ENCODE measurements around the gene SMOC2. TPM values are rescaled to one million over a fixed set of nuclear protein-coding genes. Genes with fewer than 3 reads are reported as not detected.

Gene SMOC2
- total RNA-seq, 1 experiment from 2014 or later, result 2.1 TPM

GRCh38 chr6:168420084-168420483 is 20.9 kb upstream of the SMOC2 start:
- no peaks in the 10 kb centered on the region for H3K23me2 ChIP-seq (ENCODE audit: insufficient read length, low read depth, low read length, poor library complexity, severe bottlenecking)
- WGBS (ENCODE audit: extremely low coverage, insufficient read length, low lambda C conversion rate), result no CpG with 5 or more reads among the region's 9 CpGs
- Mint-ChIP-seq H3K27me3 (ENCODE audit: low read depth) (peaks cover 4% of the 10 kb centered on the region), H3K9me3 (no peaks in the 10 kb centered on the region), H3K27ac (no peak overlapping the region), H3K4me3 (no peak overlapping the region), H3K4me1 (peaks cover 7 to 17% of the 10 kb centered on the region in 2 experiments), H3K36me3 (ENCODE audit: insufficient read depth in 1 of 3, low read depth in 3 of 3) (no peaks in the 10 kb centered on the region)
- H3K14ac ChIP-seq (ENCODE audit: insufficient read depth, low read length), result no peak overlapping the region
- no peak overlapping the region for H4K5ac ChIP-seq (ENCODE audit: insufficient read length, low read depth, low read length)
- no peak overlapping the region for H2AFZ ChIP-seq (ENCODE audit: low read length)
- H3K4me2 ChIP-seq (ENCODE audit: insufficient read depth, insufficient read length, low read length), result no peak overlapping the region
- no peaks in the 10 kb centered on the region for H3K79me1 ChIP-seq (ENCODE audit: insufficient read depth, low read depth, low read length, poor library complexity, severe bottlenecking)
- no peaks in the 10 kb centered on the region for H3K79me2 ChIP-seq (ENCODE audit: insufficient read depth, low read length)
- no peak overlapping the region for H3K27ac ChIP-seq (ENCODE audit: insufficient read length, low read depth, low read length)
- TF ChIP-seq, protein P1, sequence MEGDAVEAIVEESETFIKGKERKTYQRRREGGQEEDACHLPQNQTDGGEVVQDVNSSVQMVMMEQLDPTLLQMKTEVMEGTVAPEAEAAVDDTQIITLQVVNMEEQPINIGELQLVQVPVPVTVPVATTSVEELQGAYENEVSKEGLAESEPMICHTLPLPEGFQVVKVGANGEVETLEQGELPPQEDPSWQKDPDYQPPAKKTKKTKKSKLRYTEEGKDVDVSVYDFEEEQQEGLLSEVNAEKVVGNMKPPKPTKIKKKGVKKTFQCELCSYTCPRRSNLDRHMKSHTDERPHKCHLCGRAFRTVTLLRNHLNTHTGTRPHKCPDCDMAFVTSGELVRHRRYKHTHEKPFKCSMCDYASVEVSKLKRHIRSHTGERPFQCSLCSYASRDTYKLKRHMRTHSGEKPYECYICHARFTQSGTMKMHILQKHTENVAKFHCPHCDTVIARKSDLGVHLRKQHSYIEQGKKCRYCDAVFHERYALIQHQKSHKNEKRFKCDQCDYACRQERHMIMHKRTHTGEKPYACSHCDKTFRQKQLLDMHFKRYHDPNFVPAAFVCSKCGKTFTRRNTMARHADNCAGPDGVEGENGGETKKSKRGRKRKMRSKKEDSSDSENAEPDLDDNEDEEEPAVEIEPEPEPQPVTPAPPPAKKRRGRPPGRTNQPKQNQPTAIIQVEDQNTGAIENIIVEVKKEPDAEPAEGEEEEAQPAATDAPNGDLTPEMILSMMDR (conservative IDR thresholded peaks at IDR 0.05), result no peak
- no peak overlapping the region for H2BK120ac ChIP-seq (ENCODE audit: low read depth, low read length, poor library complexity, severe bottlenecking)
- H2BK5ac ChIP-seq (ENCODE audit: insufficient read length, low read length), result no peak overlapping the region
- H4K91ac ChIP-seq (ENCODE audit: insufficient read length, low read depth, low read length), result no peak overlapping the region
- no peak overlapping the region for H2BK20ac ChIP-seq (ENCODE audit: low read depth, low read length, poor library complexity, severe bottlenecking)
- no peaks in the 10 kb centered on the region for H3K4me1 ChIP-seq (ENCODE audit: insufficient read depth, low read length)
- no peak overlapping the region for H3T11ph ChIP-seq (ENCODE audit: low read length)
- H3K4ac ChIP-seq (ENCODE audit: low read depth, low read length), result no peak overlapping the region
- H3K9ac ChIP-seq (ENCODE audit: extremely low read depth, insufficient read length, low read length), result no peak overlapping the region
- no peak overlapping the region for H3K18ac ChIP-seq (ENCODE audit: insufficient read length, low read depth, low read length)
- DNase-seq, result no peak
- H3K56ac ChIP-seq (ENCODE audit: insufficient read length, low read depth, low read length), result no peak overlapping the region
- no peak overlapping the region for H3K23ac ChIP-seq (ENCODE audit: insufficient read length, low read depth, low read length)
- H4K8ac ChIP-seq (replicated peaks; ENCODE audit: insufficient read length, low read depth, low read length), result no peak overlapping the region
- H4K20me1 ChIP-seq (ENCODE audit: control insufficient read depth, insufficient read depth, insufficient read length), result no peaks in the 10 kb centered on the region
- no peaks in the 10 kb centered on the region for H3K9me3 ChIP-seq (ENCODE audit: control insufficient read depth, low read depth, low read length)
- no peak overlapping the region for H2BK15ac ChIP-seq (ENCODE audit: low read depth, low read length)
- no peaks in the 10 kb centered on the region for H3K27me3 ChIP-seq (ENCODE audit: insufficient read depth, low read length)
- H2AK5ac ChIP-seq (ENCODE audit: insufficient read length, low read length), result no peak overlapping the region
- no peak overlapping the region for H2BK12ac ChIP-seq (ENCODE audit: insufficient read length, low read depth, low read length)
